Measurements from ENCODE around the gene CXCL5. TPM values are rescaled to one million over a fixed set of nuclear protein-coding genes. Genes with fewer than 3 reads are reported as not detected.

The CXCL5 gene
- total and polyA plus RNA-seq, 2 donors (not counting 3 experiments of a cell fraction or from before 2014, with no cell fraction given), result 0.33 to 0.40 TPM

GRCh38 chr4:73970011-73970410, 28.5 kb downstream of the CXCL5 start:
- Histone ChIP-seq H3K79me2 (ENCODE audit: control insufficient read depth, insufficient read depth, low read length) (no peaks in the 10 kb centered on the region), H3K36me3 (ENCODE audit: control insufficient read depth in 2 of 2, extremely low read depth in 1 of 2, insufficient read depth in 2 of 2, low read length in 2 of 2) (no peaks in the 10 kb centered on the region), H3K4me1 (ENCODE audit: control insufficient read depth, extremely low read depth, insufficient read depth, low read length) (no peaks in the 10 kb centered on the region), H3K27me3 (ENCODE audit: control insufficient read depth in 2 of 2, insufficient read depth in 2 of 2, low read length in 2 of 2) (no peaks in the 10 kb centered on the region), H3K27ac (ENCODE audit: insufficient read depth, low read depth, low read length) (no peak overlapping the region), H4K20me1 (replicated peaks; ENCODE audit: control insufficient read depth, extremely low read depth, insufficient read depth, low read length) (no peaks in the 10 kb centered on the region), H3K4me3 (replicated peaks in 1 of 3; ENCODE audit: insufficient read depth in 1 of 3, low read depth in 1 of 3, low read length in 3 of 3) (no peak overlapping the region), H3K9ac (replicated peaks; ENCODE audit: extremely low read depth, insufficient read depth, low read length) (no peak overlapping the region), H3K9me1 (replicated peaks; ENCODE audit: control insufficient read depth, extremely low read depth, insufficient read depth, low read length) (no peaks in the 10 kb centered on the region), H3K9me3 (replicated peaks; ENCODE audit: control insufficient read depth, insufficient read depth, low read length) (no peaks in the 10 kb centered on the region), H3K4me2 (ENCODE audit: insufficient read depth, low read length) (no peak overlapping the region), H2AFZ (ENCODE audit: low read depth, low read length) (no peak overlapping the region)
- TF ChIP-seq POLR2A (IDR thresholded peaks at IDR 0.05; ENCODE audit: low read depth, low read length), result no peak
- TF ChIP-seq MAX (IDR thresholded peaks at IDR 0.05; ENCODE audit: insufficient read depth, insufficient read length), result no peak
- no peak for TF ChIP-seq JUN (IDR thresholded peaks at IDR 0.05; ENCODE audit: borderline replicate concordance, insufficient read depth, insufficient read length, low read depth)
- TF ChIP-seq EZH2 (IDR thresholded peaks at IDR 0.05; ENCODE audit: borderline replicate concordance, low read depth, low read length, severe bottlenecking), result no peak
- no peak for TF ChIP-seq POLR2AphosphoS5 (IDR thresholded peaks at IDR 0.05; ENCODE audit: insufficient read depth, low read depth, low read length)
- TF ChIP-seq GATA2 (IDR thresholded peaks at IDR 0.05; ENCODE audit: insufficient read depth, insufficient read length, low read depth, low read length), result no peak
- no peak for TF ChIP-seq CTCF (IDR thresholded peaks at IDR 0.05; ENCODE audit: extremely low read depth in 1 of 2, insufficient read depth in 1 of 2, low read depth in 1 of 2, low read length in 2 of 2)
- no peak for TF ChIP-seq MYC (IDR thresholded peaks at IDR 0.05; ENCODE audit: low read depth, low read length)
- TF ChIP-seq FOS (IDR thresholded peaks at IDR 0.05; ENCODE audit: borderline replicate concordance, insufficient read depth, low read length), result no peak
- ChIA-PET CTCF (interaction anchor here (1.0 kb wide), 1 partner anchor 20 kb away, joined by 3 read pairs; no protein-coding TSS in a partner anchor), POLR2A (no interaction called here)
- no TSS peak for BruUV-seq (replicated peaks)
- no peak for FAIRE-seq
- intact Hi-C loops (cut with micrococcal nuclease) (no loop called here), dilution Hi-C loops (cut with MboI; ENCODE audit: extremely low pct_ligation_motif_present, low sequenced_read_pairs) (no loop called here)
- DNase-seq (ENCODE audit: low read depth, low spot score), result no peak
